SU-DHL-6 (cell line): ENCODE data around the gene STK32A.

Experiments used
- H2AFZ ChIP-seq: fragments of 200-600 bp; sonication (generic); 2 replicates; pipeline ENCODE4 v1.6.1; 2014; ENCODE audit warnings: low read depth, mild to moderate bottlenecking, moderate library complexity, mixed read lengths, antibody characterized with exemption, low read length; ENCODE audit not compliant: severe bottlenecking
- H3F3A ChIP-seq: fragments of 200-600 bp; shearing (Covaris generic); 2 replicates; pipeline ENCODE4 v1.6.0; 2016; ENCODE audit warnings: antibody characterized with exemption, mild to moderate bottlenecking; ENCODE audit not compliant: insufficient read depth
- H3K27ac ChIP-seq: fragments of 200-600 bp; sonication (generic); 2 replicates; pipeline ENCODE4 v1.5.1; 2016; ENCODE audit warnings: low read depth, mild to moderate bottlenecking, low read length, moderate library complexity, mixed read lengths
- H3K27me3 ChIP-seq: fragments of 200-600 bp; sonication (generic), shearing (Covaris generic); 2 replicates; pipeline ENCODE4 v1.6.0; 2014; ENCODE audit warnings: mild to moderate bottlenecking, low read length
- H3K36me3 ChIP-seq: fragments of 200-600 bp; sonication (generic); 2 replicates; pipeline ENCODE4 v1.6.1; 2014; ENCODE audit warnings: mild to moderate bottlenecking, low read length, mixed read lengths
- H3K4me2 ChIP-seq: fragments of 300-600, 200-600 bp; shearing (Covaris generic), sonication (generic); 2 replicates; pipeline ENCODE4 v1.6.0; 2014; ENCODE audit warnings: low read length, low read depth, mild to moderate bottlenecking; ENCODE audit not compliant: poor library complexity, severe bottlenecking
- H3K4me3 ChIP-seq: fragments of 200-600 bp; sonication (generic); 2 replicates; pipeline ENCODE4 v1.5.1; 2014; ENCODE audit warnings: antibody characterized with exemption, low read length, mild to moderate bottlenecking, mixed read lengths; ENCODE audit not compliant: insufficient read depth, poor library complexity, severe bottlenecking
- H3K79me2 ChIP-seq: fragments of 200-600 bp; sonication (generic); 2 replicates; pipeline ENCODE4 v1.6.1; 2014; ENCODE audit warnings: mild to moderate bottlenecking, low read length, moderate library complexity; ENCODE audit not compliant: insufficient read depth
- H3K9ac ChIP-seq: fragments of 200-600 bp; sonication (generic); 2 replicates; pipeline ENCODE4 v1.7.0; 2014; ENCODE audit warnings: mild to moderate bottlenecking, low read length
- H3K9me2 ChIP-seq: fragments of 200-600 bp; sonication (generic); replicated peaks from 2 replicates; pipeline ENCODE4 v1.6.1; 2014; ENCODE audit warnings: low read length; ENCODE audit not compliant: insufficient read depth
- H3K9me3 ChIP-seq: fragments of 200-600 bp; sonication (generic); 2 replicates; pipeline ENCODE4 v1.6.1; 2014; ENCODE audit warnings: low read length, mixed read lengths; ENCODE audit not compliant: insufficient read depth
- H4K20me1 ChIP-seq: fragments of 200-600 bp; sonication (generic); 2 replicates; pipeline ENCODE4 v1.6.1; 2014; ENCODE audit warnings: low read depth, mild to moderate bottlenecking, antibody characterized with exemption, low read length, moderate library complexity, mixed read lengths
- EZH2phosphoT487 ChIP-seq: fragments of 200-600 bp; sonication (generic), shearing (Covaris generic); conservative IDR thresholded peaks from 2 replicates; pipeline ENCODE4 v1.6.1; 2018; ENCODE audit warnings: mild to moderate bottlenecking, antibody characterized with exemption, low read length, moderate library complexity, mixed read lengths
- TF ChIP-seq, protein P1 (sequence below): fragments of 200-600 bp; sonication (generic); IDR thresholded peaks from one replicate; pipeline ENCODE4 v1.5.1; 2017; ENCODE audit warnings: antibody characterized with exemption, mild to moderate bottlenecking, low read length, moderate library complexity; ENCODE audit not compliant: insufficient read depth, poor library complexity, severe bottlenecking

STK32A gene

DNA sequence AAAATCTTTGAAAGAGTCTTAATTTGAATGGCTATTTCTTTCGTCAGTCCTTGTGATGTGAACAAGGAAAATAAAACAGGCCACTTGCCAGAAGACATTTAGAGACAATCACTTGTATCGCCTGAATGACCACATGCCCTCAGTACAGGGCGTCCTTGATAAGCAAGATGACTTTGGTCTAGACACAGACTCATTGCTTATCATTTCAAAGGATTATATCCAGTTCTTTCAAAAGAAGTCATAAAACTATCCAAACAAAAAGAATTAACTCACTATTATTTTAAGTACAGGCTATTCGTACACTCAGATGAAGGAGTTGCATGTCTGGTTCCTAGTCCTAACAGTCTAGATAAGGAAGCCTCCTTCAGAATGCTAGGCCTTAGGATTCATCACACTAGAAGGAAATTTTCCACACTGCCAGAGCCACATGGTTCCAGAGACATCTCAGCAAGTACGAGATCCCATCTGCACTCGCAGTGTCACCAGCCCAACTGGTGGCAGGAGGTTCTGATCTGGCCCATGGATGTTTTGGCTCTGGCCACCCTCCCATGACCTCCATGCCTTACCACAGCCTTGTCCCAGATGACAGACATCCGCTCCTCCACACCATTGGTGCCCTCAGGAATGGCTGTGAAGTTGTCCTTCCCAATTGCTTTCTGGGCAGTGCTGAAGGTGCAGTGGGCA is 165.4 kb downstream of the STK32A start:
- H2AFZ ChIP-seq: no peak overlapping the region
- H3K79me2 ChIP-seq: no peaks in the 10 kb centered on the region
- no peak overlapping the region for H3K27ac ChIP-seq
- no peak overlapping the region for H3K9ac ChIP-seq
- no peaks in the 10 kb centered on the region for H3K9me2 ChIP-seq
- no peaks in the 10 kb centered on the region for H3K27me3 ChIP-seq
- TF ChIP-seq, protein P1, sequence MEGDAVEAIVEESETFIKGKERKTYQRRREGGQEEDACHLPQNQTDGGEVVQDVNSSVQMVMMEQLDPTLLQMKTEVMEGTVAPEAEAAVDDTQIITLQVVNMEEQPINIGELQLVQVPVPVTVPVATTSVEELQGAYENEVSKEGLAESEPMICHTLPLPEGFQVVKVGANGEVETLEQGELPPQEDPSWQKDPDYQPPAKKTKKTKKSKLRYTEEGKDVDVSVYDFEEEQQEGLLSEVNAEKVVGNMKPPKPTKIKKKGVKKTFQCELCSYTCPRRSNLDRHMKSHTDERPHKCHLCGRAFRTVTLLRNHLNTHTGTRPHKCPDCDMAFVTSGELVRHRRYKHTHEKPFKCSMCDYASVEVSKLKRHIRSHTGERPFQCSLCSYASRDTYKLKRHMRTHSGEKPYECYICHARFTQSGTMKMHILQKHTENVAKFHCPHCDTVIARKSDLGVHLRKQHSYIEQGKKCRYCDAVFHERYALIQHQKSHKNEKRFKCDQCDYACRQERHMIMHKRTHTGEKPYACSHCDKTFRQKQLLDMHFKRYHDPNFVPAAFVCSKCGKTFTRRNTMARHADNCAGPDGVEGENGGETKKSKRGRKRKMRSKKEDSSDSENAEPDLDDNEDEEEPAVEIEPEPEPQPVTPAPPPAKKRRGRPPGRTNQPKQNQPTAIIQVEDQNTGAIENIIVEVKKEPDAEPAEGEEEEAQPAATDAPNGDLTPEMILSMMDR: no peak
- no peak for TF ChIP-seq EZH2phosphoT487
- no peaks in the 10 kb centered on the region for H4K20me1 ChIP-seq
- no peaks in the 10 kb centered on the region for H3F3A ChIP-seq
- no peaks in the 10 kb centered on the region for H3K9me3 ChIP-seq
- no peaks in the 10 kb centered on the region for H3K36me3 ChIP-seq
- H3K4me3 ChIP-seq: no peak overlapping the region
- H3K4me2 ChIP-seq: no peak overlapping the region

DNA sequence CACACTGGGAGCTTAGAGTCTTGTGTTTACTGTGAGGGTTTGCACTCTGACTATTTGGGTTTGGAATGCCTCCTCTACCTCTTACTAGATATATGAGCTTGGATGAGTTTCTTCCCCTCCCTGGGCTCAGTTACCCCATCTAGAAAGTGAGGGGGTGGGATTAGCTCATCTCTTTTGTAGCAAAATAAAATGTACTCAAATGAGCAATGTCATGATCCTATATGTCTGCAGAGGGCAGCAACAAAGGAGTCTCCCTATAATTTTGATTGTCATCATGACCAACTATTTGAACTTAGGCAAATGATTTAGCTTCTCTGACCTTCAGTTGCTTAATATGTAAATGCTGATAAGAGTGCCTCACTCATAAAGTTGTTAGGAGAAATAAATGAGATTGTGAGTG is 166.1 kb downstream of the STK32A start:
- no peaks in the 10 kb centered on the region for H3K9me3 ChIP-seq
- H3F3A ChIP-seq: no peaks in the 10 kb centered on the region
- no peaks in the 10 kb centered on the region for H3K27me3 ChIP-seq
- TF ChIP-seq, protein P1: no peak
- TF ChIP-seq EZH2phosphoT487: no peak
- no peaks in the 10 kb centered on the region for H4K20me1 ChIP-seq
- H3K27ac ChIP-seq: no peak overlapping the region
- no peak overlapping the region for H3K4me2 ChIP-seq
- H3K36me3 ChIP-seq: no peaks in the 10 kb centered on the region
- H3K79me2 ChIP-seq: no peaks in the 10 kb centered on the region
- no peak overlapping the region for H3K4me3 ChIP-seq
- no peak overlapping the region for H3K9ac ChIP-seq
- H2AFZ ChIP-seq: no peak overlapping the region
- H3K9me2 ChIP-seq: no peaks in the 10 kb centered on the region

DNA sequence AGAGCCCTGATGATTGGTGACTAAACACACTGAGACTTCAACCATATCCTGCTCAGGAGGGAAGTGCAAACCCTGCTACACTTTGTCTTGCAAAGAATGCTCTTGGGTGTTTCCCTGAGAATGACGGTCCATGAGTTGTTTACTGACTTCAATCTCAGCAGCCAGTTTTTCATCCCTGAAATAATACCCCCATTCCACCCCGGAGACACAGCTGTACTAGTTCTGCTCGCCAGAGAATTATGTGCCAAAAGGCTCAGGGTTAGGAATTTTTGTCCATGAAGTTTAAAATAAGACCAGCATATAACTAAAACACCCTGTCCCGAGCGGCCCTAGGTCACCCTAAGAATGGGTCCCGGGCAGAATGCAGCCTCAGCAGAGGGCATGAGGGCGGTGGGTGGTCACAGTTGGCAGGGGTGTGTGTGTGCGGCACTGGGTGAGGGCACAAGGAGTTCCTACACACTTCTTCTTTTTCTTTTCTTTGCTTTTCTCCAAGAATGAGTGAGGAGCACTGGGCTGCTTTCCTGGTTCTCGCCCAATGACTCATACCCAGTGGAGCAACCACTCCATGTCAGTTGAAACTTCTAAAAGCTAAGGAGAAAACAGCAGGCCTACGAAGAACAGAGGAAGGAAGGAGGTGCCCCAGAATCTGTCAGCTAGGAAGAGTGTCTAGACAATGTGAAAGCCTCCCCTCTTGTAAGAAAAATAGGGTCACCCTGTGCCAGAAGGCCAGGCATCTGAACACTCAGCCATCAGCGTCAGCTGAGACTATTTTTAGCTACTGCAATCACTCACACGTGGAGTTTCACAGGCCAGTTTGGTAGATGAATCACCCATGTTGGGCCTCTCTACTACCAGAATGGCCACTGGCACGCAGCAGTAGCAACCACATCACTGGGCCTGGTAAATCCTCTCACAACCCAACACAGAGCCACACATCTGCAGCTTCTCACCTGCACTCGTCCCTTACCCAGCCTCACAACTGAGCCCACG is 169.1 kb downstream of the STK32A start:
- no peaks in the 10 kb centered on the region for H3K79me2 ChIP-seq
- H2AFZ ChIP-seq: no peak overlapping the region
- no peak overlapping the region for H3K4me3 ChIP-seq
- no peaks in the 10 kb centered on the region for H4K20me1 ChIP-seq
- H3K4me2 ChIP-seq: no peak overlapping the region
- H3K9me3 ChIP-seq: no peaks in the 10 kb centered on the region
- no peaks in the 10 kb centered on the region for H3K27me3 ChIP-seq
- H3K27ac ChIP-seq: no peak overlapping the region
- H3K36me3 ChIP-seq: no peaks in the 10 kb centered on the region
- no peaks in the 10 kb centered on the region for H3K9me2 ChIP-seq
- H3K9ac ChIP-seq: no peak overlapping the region
- TF ChIP-seq, protein P1: no peak
- TF ChIP-seq EZH2phosphoT487: no peak
- no peaks in the 10 kb centered on the region for H3F3A ChIP-seq
